SJCRH30 (cell line): ENCODE results near the gene HIC1. TPM values are rescaled to one million over a fixed set of nuclear protein-coding genes. Genes with fewer than 3 reads are reported as not detected.

Experiments
- DNase-seq, 2 experiments: peaks; one replicate each; pipeline ENCODE4 v3.0.0-alpha.2; 2015 to 2020
- H3K27ac ChIP-seq: fragments of 250-450 bp; sonication (Bioruptor Pico); 2 replicates; pipeline ENCODE4 v1.5.1; 2020; ENCODE audit warnings: mild to moderate bottlenecking, moderate library complexity
- H3K27me3 ChIP-seq: fragments of 250-450 bp; sonication (Bioruptor Pico); 2 replicates; pipeline ENCODE4 v1.5.1; 2020; ENCODE audit warnings: mild to moderate bottlenecking, moderate library complexity
- H3K36me3 ChIP-seq: fragments of 250-450 bp; sonication (Bioruptor Pico); 2 replicates; pipeline ENCODE4 v1.5.1; 2020; ENCODE audit warnings: mild to moderate bottlenecking, moderate library complexity
- H3K4me1 ChIP-seq: fragments of 250-450 bp; sonication (Bioruptor Pico); 2 replicates; pipeline ENCODE4 v1.5.1; 2020; ENCODE audit warnings: mild to moderate bottlenecking, moderate library complexity
- H3K4me3 ChIP-seq: fragments of 250-450 bp; sonication (Bioruptor Pico); 2 replicates; pipeline ENCODE4 v1.5.1; 2020; ENCODE audit warnings: mild to moderate bottlenecking, moderate library complexity
- H3K9me3 ChIP-seq: fragments of 250-450 bp; sonication (Bioruptor Pico); replicated peaks from 2 replicates; pipeline ENCODE4 v1.5.1; 2020; ENCODE audit warnings: mild to moderate bottlenecking, moderate library complexity
- total RNA-seq: library from RNA; depleted of rRNA; stranded (reverse); fragments of >200 nt; shearing (Covaris generic); gene quantifications from 2 replicates; pipeline ENCODE4 v1.2.3, GENCODE V29; 2014

The HIC1 gene
- total RNA-seq, 1 experiment from 2014 or later: 0.18 TPM

DNA sequence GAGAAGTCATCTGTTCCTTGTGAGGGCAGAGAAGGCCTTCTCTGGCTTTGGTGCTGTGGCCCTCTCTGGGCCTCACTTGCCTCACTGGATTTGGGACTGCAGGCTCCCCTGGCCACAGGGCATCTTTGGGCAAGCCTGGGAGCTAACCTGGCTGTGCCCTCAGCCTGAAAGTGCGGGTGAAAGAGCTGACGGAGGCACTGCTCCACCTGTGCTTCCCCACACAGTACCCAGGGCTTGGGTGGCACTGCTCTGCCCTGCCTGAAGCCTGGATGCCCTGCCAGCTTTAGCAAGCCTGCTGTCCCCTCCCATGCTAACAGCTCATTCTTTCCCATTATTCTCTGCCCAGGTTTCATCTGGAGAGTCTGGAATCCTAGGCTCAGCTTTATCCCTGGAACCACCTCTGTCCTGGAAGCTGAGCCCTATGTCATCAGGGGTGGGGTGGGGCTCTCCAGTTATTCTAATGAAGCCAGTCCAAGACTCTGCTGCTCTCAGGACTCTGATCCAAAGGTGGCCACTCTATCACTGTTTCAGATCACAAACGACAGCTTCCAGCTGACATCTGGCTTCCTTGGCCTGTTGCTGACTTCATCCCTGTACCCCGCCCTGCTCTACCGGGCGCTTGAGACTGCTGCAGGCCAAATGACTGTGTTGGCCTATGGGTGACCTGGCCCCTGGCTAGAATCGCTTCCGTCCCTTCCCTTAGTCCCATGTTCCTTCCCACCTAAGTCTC, 29.3 kb downstream of the HIC1 start:
- DNase-seq: peak in 1 of 2 experiments; percentile 12
- Histone ChIP-seq H3K27me3 (no peaks in the 10 kb centered on the region), H3K36me3 (no peaks in the 10 kb centered on the region; the same call in 1 of the 2 replicates), H3K4me3 (no peak overlapping the region), H3K9me3 (no peaks in the 10 kb centered on the region), H3K4me1 (peaks cover 40% of the 10 kb centered on the region), H3K27ac (peak overlapping the region; percentile 89; the same call in 1 of the 2 replicates)

DNA sequence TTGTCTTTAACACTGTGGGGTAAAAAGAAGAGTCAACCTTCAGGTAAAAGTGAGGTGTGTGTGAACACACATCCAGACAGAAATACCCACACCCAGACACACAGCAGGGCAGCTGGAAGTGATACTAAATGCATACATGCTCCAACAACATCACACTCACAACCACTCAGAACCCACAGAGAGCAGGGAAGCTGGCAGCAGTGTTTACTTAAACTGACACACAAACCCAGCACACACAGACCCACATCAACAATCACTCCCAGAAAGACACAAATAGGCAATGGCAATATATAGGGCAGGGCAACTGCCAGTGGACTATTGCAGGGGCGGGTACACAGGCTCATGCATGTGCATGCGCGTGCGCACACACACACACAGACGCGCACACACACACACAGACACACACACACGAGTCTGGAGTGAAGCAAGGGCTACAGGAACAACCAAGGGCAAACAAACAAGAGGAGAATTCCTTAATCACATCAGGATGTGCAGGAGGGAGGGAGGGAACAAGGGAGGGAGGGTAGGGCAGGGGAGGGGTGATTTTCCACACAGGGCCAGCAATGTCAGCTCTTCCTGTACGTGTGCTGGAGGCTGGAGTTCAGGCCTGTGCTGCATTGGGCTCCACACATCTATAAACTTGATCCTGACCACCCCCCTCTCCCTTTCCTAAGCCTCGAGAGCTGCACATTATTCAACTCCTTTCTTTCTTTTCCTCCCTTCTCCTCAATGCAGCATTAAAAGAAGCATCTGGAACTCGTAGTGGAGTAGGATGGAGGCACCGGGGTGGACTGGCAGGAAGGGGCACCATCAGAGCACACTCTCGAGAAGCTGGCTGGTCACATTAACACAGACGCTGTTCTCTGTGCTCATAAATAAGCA, 30.1 kb downstream of the HIC1 start:
- Histone ChIP-seq H3K4me1 (peaks cover 40% of the 10 kb centered on the region), H3K9me3 (no peaks in the 10 kb centered on the region), H3K36me3 (no peaks in the 10 kb centered on the region; the same call in 1 of the 2 replicates), H3K4me3 (no peak overlapping the region), H3K27me3 (no peaks in the 10 kb centered on the region), H3K27ac (no peak overlapping the region)
- DNase-seq: no peak

DNA sequence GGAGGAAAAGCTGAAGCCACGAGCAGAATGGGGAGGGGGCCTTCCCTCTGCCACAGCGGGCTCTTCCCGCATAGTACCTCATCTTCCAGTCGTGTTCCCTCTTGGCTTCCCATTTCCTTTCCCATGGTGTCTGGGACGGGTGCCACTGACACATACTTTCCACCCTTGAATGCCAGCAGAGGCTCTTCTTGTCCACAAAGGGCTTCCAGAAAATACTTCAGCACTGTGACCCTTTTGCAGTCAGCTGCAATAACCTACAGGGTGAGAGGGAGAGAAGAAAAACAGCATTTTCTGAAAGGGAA, 30.7 kb downstream of the HIC1 start:
- no peaks in the 10 kb centered on the region for H3K36me3 ChIP-seq
- DNase-seq: no peak
- H3K4me3 ChIP-seq: no peak overlapping the region
- H3K27ac ChIP-seq: no peak overlapping the region
- no peaks in the 10 kb centered on the region for H3K27me3 ChIP-seq
- H3K4me1 ChIP-seq: peaks cover 40% of the 10 kb centered on the region
- H3K9me3 ChIP-seq: no peaks in the 10 kb centered on the region

DNA sequence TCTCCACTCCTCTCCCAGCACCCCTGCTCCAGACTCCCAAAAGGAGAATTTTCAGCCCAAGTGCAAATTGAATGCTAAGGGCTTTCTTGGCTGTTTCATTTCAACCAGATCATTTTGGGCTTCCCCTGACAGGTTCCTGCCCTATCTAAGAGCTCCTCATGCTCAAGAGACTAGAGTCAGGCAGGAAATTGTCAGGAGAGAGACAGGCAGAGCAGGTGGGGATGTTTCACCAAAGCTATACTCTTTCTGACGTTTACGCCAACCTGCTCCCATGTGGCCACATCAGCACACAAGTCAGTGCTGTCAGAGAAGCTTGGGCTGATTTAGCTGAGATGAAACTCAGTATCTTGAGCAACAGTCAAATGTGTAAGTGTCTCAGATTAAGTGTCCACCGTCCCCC, 31.4 kb downstream of the HIC1 start:
- Histone ChIP-seq H3K4me1 (peaks cover 44% of the 10 kb centered on the region), H3K27ac (no peak overlapping the region), H3K27me3 (no peaks in the 10 kb centered on the region)

DNA sequence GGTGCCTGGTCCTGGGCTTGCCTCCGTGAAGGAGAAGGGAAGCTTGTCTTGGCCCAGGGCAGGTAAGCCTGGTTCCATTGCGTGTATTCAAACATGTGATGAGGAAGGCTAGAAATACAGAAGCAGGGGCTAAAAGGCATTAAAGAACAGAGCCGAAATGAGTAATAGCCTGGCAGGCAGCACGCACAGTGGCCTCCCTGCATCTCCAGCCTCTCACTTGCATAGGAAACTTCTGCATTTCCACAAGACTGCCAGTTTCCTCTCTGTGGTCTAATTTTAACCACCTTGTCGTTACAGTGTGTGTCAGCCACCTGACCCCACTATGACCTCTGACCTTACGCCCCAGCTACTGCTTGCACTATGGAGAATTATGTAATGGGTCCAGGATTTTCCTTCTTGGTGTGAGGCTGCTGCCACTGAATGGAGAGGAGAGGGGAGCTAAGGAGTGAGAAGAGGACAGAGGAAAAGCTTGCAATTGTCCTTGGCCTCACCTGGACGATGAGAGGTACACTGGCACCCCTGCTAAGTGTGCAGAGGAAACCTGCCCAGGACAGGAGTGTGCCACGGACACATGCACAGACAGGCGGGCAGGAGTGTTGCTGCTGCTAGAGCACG, 32.8 kb downstream of the HIC1 start:
- DNase-seq: no peak
- H3K36me3 ChIP-seq: no peaks in the 10 kb centered on the region
- H3K27me3 ChIP-seq: no peaks in the 10 kb centered on the region
- no peaks in the 10 kb centered on the region for H3K9me3 ChIP-seq
- no peak overlapping the region for H3K27ac ChIP-seq
- H3K4me1 ChIP-seq: peaks cover 32% of the 10 kb centered on the region
- H3K4me3 ChIP-seq: no peak overlapping the region

More for the DNA sequence above, 31.4 kb downstream of the HIC1 start:
- no peaks in the 10 kb centered on the region for H3K36me3 ChIP-seq
- no peaks in the 10 kb centered on the region for H3K9me3 ChIP-seq
- no peak overlapping the region for H3K4me3 ChIP-seq
- DNase-seq: no peak

DNA sequence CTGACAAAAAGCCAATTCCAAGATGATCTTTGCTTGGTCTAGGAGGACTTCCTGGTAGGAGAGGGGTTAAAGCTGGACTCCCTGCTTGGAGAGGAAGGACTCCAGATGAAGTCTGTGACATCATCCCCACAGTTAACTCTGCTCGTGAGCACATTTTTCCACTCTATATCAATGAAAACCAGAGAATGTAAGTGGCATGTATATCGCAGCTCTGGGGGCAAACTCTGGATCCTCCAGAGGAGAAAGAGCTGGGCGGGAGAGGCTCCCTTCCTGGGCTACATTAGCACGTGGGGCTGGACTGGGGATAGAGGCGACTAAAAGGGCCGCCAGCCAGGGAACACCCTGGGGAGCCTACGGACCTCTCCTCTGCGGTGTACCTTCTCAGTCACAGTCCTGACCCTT, 34.1 kb downstream of the HIC1 start:
- no peaks in the 10 kb centered on the region for H3K27me3 ChIP-seq
- H3K36me3 ChIP-seq: no peaks in the 10 kb centered on the region
- H3K4me1 ChIP-seq: peaks cover 18% of the 10 kb centered on the region
- no peak overlapping the region for H3K27ac ChIP-seq
- no peaks in the 10 kb centered on the region for H3K9me3 ChIP-seq
- no peak for DNase-seq
- H3K4me3 ChIP-seq: no peak overlapping the region

DNA sequence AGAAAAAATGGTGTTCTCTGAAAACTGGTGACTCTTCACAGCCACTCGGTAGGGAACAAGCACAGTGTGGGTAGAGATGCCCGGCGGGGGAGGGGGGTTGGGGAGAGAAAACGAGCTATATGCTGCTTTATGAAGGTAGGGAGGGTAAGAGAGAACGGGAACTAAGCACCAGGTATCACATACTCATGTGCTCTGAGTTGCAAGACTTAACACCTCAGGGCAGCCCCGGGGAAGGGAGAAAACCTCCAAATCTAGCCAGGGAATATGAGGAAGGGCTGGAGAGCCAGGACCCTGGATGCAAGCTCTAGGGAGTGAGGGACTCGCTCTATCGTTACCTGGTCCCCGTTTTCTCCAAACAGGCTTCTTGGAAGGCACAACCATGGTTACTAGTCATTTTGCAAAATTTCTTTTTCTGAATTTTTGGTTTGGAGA, 35.3 kb downstream of the HIC1 start:
- H3K27ac ChIP-seq: no peak overlapping the region
- H3K27me3 ChIP-seq: no peaks in the 10 kb centered on the region
- H3K9me3 ChIP-seq: no peaks in the 10 kb centered on the region
- no peak overlapping the region for H3K4me3 ChIP-seq
- H3K36me3 ChIP-seq: no peaks in the 10 kb centered on the region
- H3K4me1 ChIP-seq: peaks cover 7% of the 10 kb centered on the region
- no peak for DNase-seq

DNA sequence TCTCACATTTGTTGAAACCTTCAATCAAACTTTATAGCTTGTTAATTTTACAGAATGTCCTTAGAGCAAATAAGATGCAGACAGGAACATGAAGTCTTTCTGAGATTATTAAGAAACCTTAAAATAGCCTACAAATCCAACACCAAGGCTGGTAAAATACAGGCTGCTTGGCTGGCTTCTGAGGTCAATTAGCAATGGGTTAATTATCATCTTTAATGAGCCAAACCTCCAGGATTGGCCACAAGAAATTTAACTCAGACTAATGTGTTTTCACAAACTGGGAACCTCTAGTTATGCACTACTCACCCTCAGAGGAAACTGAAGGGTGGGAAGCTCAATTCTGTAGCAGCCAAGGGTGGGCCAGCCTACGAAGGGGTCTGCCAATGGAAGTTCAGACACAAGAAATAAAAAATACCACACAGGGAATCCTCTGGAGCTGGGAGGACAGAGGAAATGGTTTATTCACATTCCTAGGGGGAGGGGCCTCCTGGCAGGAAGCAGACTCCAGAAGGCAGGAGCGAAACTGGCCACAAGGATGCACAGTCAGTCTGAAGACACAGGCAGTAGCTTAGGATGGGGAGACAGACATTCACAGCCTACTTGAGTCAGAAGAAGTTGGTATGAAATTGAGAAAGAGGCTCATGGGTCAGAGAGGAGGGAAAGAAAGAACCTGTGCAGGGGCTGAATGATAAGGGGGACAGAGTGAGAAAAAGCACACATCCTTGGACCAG, 36.1 kb downstream of the HIC1 start:
- Histone ChIP-seq H3K4me1 (peaks cover 7% of the 10 kb centered on the region), H3K27me3 (no peaks in the 10 kb centered on the region)
- peak; percentile 34 to 40 for DNase-seq

DNA sequence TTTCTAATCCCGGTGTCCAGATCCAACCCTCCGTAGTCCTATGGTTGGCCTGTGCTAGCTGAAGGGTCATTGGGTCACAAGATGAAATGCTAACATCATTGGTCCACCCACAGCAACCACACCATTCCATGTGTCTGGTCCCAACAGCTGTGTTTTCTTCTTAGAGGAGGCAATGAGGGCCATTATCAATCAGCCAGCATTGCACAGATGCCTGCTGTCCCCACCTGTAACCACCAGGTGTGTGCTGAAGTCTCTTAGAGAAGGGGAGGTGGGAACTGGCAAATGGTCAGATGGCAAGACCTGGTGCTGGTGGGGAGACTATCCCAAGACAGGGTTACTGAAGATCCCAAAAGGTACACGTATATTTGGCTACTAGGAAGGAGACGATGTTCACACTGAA, 37.4 kb downstream of the HIC1 start:
- no peak overlapping the region for H3K27ac ChIP-seq
- H3K9me3 ChIP-seq: no peaks in the 10 kb centered on the region
- no peak for DNase-seq
- H3K4me3 ChIP-seq: no peak overlapping the region
- no peaks in the 10 kb centered on the region for H3K27me3 ChIP-seq
- H3K36me3 ChIP-seq: no peaks in the 10 kb centered on the region
- H3K4me1 ChIP-seq: peaks cover 7% of the 10 kb centered on the region

More for the DNA sequence above, 36.1 kb downstream of the HIC1 start:
- Histone ChIP-seq H3K4me3 (no peak overlapping the region), H3K27ac (no peak overlapping the region), H3K36me3 (no peaks in the 10 kb centered on the region), H3K9me3 (no peaks in the 10 kb centered on the region)

DNA sequence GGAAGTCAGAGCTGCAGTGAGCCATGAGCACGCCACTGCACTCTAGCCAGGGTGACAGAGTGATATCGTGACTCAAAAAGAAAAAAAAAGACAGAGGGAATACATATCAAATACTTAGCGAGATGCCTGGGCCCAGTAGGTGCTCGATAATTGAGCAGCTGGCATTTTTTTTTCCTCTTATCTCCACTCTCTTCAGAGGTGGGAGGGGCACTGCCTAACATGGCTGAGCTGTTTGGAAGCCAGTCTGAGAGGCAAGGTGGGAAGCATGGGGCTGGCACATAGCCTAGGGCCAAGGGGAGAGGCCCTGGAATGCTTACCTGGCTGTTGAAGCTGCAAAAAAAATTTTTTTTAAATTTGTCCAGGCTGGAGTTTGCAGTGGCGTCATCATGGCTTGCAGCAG, 38.4 kb downstream of the HIC1 start:
- Histone ChIP-seq H3K4me1 (peaks cover 7% of the 10 kb centered on the region), H3K27ac (no peak overlapping the region), H3K36me3 (no peaks in the 10 kb centered on the region), H3K27me3 (no peaks in the 10 kb centered on the region), H3K4me3 (no peak overlapping the region), H3K9me3 (no peaks in the 10 kb centered on the region)
- no peak for DNase-seq

DNA sequence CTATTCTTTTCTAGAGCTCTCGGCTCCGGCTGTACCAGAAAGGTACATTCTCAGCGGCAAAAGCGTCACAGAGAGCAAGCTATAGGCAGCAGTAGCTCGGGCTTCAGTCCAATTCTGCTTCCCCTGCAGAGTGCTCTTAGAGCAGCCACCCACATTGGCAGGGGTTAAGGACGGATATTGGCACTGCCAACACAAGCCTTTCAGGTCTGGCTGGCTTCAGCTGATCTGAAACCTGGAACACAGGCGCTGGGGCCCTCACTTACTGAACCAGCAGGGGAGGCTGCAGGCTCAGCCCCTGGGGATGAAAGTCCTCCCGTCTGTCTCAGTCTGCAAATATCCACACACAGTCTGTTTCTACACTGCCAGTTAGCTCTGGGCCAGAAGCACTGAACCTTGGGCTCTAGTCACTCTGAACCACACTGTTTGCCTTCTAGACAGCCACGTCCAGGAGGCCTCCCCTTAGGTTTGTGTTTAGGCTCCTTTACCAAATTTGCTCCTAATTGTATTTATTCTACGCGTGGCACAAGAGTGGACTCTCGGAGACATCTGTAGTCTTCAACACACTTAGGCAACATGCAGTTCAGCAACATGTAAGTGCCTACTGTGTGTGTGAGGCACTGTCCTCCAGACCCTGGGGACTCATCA, 40.1 kb downstream of the HIC1 start:
- Histone ChIP-seq H3K9me3 (no peaks in the 10 kb centered on the region), H3K4me3 (no peak overlapping the region), H3K27me3 (no peaks in the 10 kb centered on the region), H3K4me1 (peaks cover 7% of the 10 kb centered on the region), H3K27ac (no peak overlapping the region), H3K36me3 (no peaks in the 10 kb centered on the region)
- no peak for DNase-seq

DNA sequence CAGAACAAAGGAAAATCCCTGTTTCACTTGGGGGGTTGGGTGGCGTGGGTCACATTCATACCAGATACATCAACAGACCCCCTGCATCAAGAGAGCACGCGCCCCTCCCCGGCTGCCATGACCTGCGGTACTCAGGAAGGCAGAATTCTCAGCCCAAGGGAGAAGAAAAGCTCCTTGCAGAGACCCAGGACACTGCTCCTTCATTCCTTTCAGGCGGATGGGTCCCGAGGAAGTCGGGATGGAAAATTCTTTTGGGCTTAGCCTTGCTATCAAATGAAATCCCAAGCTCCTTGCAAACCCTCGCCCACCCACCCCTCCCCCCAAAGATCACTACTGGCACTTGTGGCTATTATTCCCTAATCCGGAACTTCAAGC, 40.6 kb downstream of the HIC1 start:
- no peak overlapping the region for H3K4me3 ChIP-seq
- H3K4me1 ChIP-seq: peaks cover 7% of the 10 kb centered on the region
- no peaks in the 10 kb centered on the region for H3K27me3 ChIP-seq
- DNase-seq: no peak
- H3K27ac ChIP-seq: no peak overlapping the region
- H3K36me3 ChIP-seq: no peaks in the 10 kb centered on the region
- H3K9me3 ChIP-seq: no peaks in the 10 kb centered on the region

DNA sequence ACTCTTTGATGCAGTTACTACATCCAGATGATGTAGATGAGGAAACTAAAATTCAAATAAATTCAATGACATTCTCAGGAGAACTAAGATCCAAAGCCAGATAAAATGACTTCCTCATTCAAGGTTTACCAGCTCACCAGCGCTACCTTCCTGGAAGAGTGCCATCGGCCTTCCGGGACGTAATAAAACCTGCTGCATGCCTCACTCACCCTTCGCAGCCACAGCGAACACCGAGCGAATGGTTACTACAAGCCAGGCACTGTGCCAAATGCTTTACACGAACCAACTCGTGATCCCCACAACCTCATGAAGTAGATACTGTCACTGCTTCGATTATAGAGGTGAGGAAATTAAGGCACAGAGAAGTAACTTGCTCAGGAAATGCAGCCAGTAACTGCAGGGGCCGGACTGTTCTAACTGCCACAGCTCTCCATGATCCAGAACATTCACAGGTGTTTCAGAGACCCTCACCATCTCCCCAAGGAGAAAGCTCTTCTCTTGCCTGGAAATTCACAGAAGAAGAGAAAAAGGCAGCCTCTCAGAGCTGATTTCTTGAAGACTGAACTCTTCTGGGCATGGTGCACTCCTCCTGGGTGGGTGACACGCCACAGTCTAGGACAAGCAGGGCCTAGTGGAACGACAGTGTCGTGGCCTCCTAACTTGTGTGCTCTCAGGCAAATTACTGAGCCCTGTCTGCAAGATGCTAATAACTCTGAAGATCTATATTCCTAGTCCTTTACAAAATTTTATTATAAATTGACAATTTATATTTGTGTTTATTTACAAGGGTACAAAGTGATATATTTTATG, 46.8 kb downstream of the HIC1 start:
- no peak overlapping the region for H3K4me3 ChIP-seq
- no peaks in the 10 kb centered on the region for H3K4me1 ChIP-seq
- H3K27me3 ChIP-seq: no peaks in the 10 kb centered on the region
- no peak overlapping the region for H3K27ac ChIP-seq
- no peaks in the 10 kb centered on the region for H3K36me3 ChIP-seq
- no peaks in the 10 kb centered on the region for H3K9me3 ChIP-seq
- no peak for DNase-seq
